ENCODE measurements around the gene UCP3. TPM values are rescaled to one million over a fixed set of nuclear protein-coding genes. Genes with fewer than 3 reads are reported as not detected.

Gene UCP3
- total RNA-seq, 4 donors from 2014 or later: 0.64 to 2.5 (median 1.6) TPM

GRCh38 chr11:74022546-74022945 lies 13.7 kb upstream of the UCP3 start:
- Histone ChIP-seq H3K4me3 (no peak overlapping the region), H3K4me1 (peaks cover 3 to 26% (median 21%) of the 10 kb centered on the region in 3 donors), H3K27me3 (no peaks in the 10 kb centered on the region), H3K27ac (no peak overlapping the region), H3K9me3 (no peaks in the 10 kb centered on the region), H3K36me3 (peaks cover 0 to 17% of the 10 kb centered on the region in 2 donors)
- TF ChIP-seq CTCF (IDR thresholded peaks at IDR 0.05): no peak
- TF ChIP-seq POLR2A (IDR thresholded peaks at IDR 0.05): no peak
- TF ChIP-seq POLR2AphosphoS5 (IDR thresholded peaks at IDR 0.05): no peak
- no peak for TF ChIP-seq EP300 (IDR thresholded peaks at IDR 0.05)
- no peak for ATAC-seq
- WGBS, 2 donors (ENCODE audit: low coverage in 1 of 2): 93 to 97% methylated on average over 5 to 6 of the region's 6 CpGs

GRCh38 chr11:74021998-74022397 lies 13.1 kb upstream of the UCP3 start:
- no peaks in the 10 kb centered on the region for H3K9me3 ChIP-seq
- ATAC-seq: no peak

GRCh38 chr11:74020539-74020938 lies 11.7 kb upstream of the UCP3 start:
- H3K36me3 ChIP-seq: peaks cover 0 to 31% of the 10 kb centered on the region in 2 donors
- no peak for ATAC-seq
- H3K9me3 ChIP-seq: no peaks in the 10 kb centered on the region
- TF ChIP-seq CTCF (IDR thresholded peaks at IDR 0.05) (no peak), EP300 (IDR thresholded peaks at IDR 0.05) (no peak), POLR2A (IDR thresholded peaks at IDR 0.05) (no peak), POLR2AphosphoS5 (IDR thresholded peaks at IDR 0.05) (no peak)
- peaks cover 3 to 27% (median 21%) of the 10 kb centered on the region in 3 donors for H3K4me1 ChIP-seq
- 74% methylated on average over 2 of the region's 4 CpGs; no CpG with 5 or more reads in 1 of the 2 donors for WGBS, 2 donors (ENCODE audit: low coverage in 1 of 2)
- H3K27ac ChIP-seq: peak overlapping the region in 1 of 4 donors; percentile 77
- no peaks in the 10 kb centered on the region for H3K27me3 ChIP-seq
- no peak overlapping the region for H3K4me3 ChIP-seq

More at GRCh38 chr11:74021998-74022397, 13.1 kb upstream of the UCP3 start:
- WGBS, 2 donors (ENCODE audit: low coverage in 1 of 2): 97% methylated on average over 6 of the region's 6 CpGs; no CpG with 5 or more reads in 1 of the 2 donors
- peaks cover 3 to 27% (median 21%) of the 10 kb centered on the region in 3 donors for H3K4me1 ChIP-seq
- no peaks in the 10 kb centered on the region for H3K27me3 ChIP-seq
- TF ChIP-seq POLR2AphosphoS5 (IDR thresholded peaks at IDR 0.05): no peak
- TF ChIP-seq CTCF (IDR thresholded peaks at IDR 0.05): no peak
- TF ChIP-seq POLR2A (IDR thresholded peaks at IDR 0.05): no peak
- H3K27ac ChIP-seq: no peak overlapping the region
- H3K4me3 ChIP-seq: no peak overlapping the region
- peaks cover 0 to 21% of the 10 kb centered on the region in 2 donors for H3K36me3 ChIP-seq

GRCh38 chr11:74019860-74020259 lies 11.0 kb upstream of the UCP3 start:
- H3K36me3 ChIP-seq: peaks cover 0 to 35% of the 10 kb centered on the region in 2 donors
- TF ChIP-seq CTCF (IDR thresholded peaks at IDR 0.05) (no peak), EP300 (IDR thresholded peaks at IDR 0.05) (no peak), POLR2A (IDR thresholded peaks at IDR 0.05) (no peak)
- H3K4me1 ChIP-seq: peaks cover 3 to 27% (median 21%) of the 10 kb centered on the region in 3 donors
- H3K4me3 ChIP-seq: no peak overlapping the region
- H3K9me3 ChIP-seq: no peaks in the 10 kb centered on the region
- WGBS, 2 donors (ENCODE audit: low coverage in 1 of 2): 82 to 88% methylated on average over 3 to 4 of the region's 4 CpGs
- H3K27me3 ChIP-seq: no peaks in the 10 kb centered on the region
- H3K27ac ChIP-seq: peak overlapping the region in 3 of 4 donors; percentile 77 to 84 (median 79)
- ATAC-seq: no peak

DNA sequence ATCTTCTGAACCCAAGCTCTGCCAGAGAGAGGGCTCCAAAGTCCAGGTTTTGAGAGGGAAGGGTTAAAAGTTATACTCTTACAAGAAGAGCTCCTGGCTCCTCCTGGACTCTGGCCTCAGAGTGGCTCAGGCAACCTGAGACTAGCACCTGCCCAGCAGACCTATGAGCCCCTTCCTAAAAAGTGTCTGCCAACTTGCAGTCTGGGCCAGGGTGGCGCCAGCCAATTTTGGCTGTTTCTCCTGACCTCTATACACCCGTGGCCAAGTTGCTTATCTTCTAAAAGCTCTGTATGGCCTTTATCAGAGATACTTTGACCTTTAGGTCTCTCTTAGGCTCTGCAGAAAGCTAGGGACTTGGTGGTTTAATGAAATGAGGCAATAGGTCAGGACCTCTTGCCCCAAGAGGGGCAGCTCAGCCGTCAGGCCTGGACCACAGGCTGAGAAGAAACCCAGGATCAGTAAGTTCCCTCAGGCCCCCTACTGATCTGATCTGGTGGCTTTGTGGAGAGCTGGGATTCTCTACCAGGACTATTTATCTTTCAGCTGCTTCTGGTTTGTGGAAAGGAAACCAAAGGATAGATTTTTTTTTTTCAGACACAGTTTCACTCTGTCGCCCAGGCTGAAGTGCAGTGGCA lies 10.3 kb upstream of the UCP3 start:
- no peak for ATAC-seq
- H3K4me3 ChIP-seq: no peak overlapping the region
- H3K27me3 ChIP-seq: no peaks in the 10 kb centered on the region
- H3K36me3 ChIP-seq: peaks cover 0 to 42% of the 10 kb centered on the region in 2 donors
- WGBS, 2 donors (ENCODE audit: low coverage in 1 of 2): 42 to 69% methylated on average over 2 to 3 of the region's 4 CpGs
- H3K9me3 ChIP-seq: no peaks in the 10 kb centered on the region
- H3K27ac ChIP-seq: peak overlapping the region; percentile 51 to 84 (median 78)
- TF ChIP-seq EP300 (IDR thresholded peaks at IDR 0.05) (no peak), POLR2AphosphoS5 (IDR thresholded peaks at IDR 0.05) (no peak), POLR2A (IDR thresholded peaks at IDR 0.05) (no peak), CTCF (IDR thresholded peaks at IDR 0.05) (no peak)
- peaks cover 3 to 27% (median 21%) of the 10 kb centered on the region in 3 donors for H3K4me1 ChIP-seq
